ENCODE measurements around the gene SFT2D3. TPM values are rescaled to one million over a fixed set of nuclear protein-coding genes. Genes with fewer than 3 reads are reported as not detected.

SFT2D3 gene
- total and polyA plus RNA-seq, 2 experiments from 2014 or later = 1.6 to 10.7 TPM

DNA sequence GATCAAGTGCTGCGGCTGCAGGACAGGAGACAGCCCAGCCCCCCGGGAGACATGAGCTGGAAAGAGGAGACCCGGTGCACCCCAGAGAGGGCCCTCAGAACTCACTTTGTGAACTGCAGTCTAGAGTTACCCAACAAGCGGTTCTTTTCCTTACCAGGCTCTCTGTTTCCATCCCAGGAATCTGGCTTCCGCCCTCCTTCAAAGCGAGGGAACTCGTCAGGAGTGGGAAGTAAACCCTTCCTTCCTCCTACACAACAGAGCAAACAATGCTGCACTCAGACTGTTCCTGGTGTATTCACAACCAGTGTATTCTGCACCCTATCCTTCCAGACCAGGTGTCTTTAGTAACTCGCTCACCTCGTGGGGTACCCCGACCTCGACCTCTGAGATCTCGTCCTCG lies 8.0 kb downstream of the SFT2D3 start:
- WGBS (ENCODE audit: low lambda C conversion rate, missing lambda C conversion rate) = 95% methylated on average over 13 of the region's 13 CpGs
- Histone ChIP-seq H3K9me2 (replicated peaks; ENCODE audit: insufficient read depth) (no peaks in the 10 kb centered on the region), H3K4me3 (no peak overlapping the region), H3K27me3 (no peaks in the 10 kb centered on the region), H3K9me3 (ENCODE audit: low read depth) (no peaks in the 10 kb centered on the region), H2AFZ (no peak overlapping the region), H3K4me2 (no peak overlapping the region), H3K79me2 (peaks cover 5% of the 10 kb centered on the region), H3K4me1 (ENCODE audit: insufficient read depth) (no peaks in the 10 kb centered on the region), H3K27ac (no peak overlapping the region), H4K20me1 (ENCODE audit: insufficient read depth, poor library complexity, severe bottlenecking) (no peaks in the 10 kb centered on the region), H3K36me3 (replicated peaks; ENCODE audit: insufficient read depth, low read depth) (no peaks in the 10 kb centered on the region)
- TF ChIP-seq, protein P1, sequence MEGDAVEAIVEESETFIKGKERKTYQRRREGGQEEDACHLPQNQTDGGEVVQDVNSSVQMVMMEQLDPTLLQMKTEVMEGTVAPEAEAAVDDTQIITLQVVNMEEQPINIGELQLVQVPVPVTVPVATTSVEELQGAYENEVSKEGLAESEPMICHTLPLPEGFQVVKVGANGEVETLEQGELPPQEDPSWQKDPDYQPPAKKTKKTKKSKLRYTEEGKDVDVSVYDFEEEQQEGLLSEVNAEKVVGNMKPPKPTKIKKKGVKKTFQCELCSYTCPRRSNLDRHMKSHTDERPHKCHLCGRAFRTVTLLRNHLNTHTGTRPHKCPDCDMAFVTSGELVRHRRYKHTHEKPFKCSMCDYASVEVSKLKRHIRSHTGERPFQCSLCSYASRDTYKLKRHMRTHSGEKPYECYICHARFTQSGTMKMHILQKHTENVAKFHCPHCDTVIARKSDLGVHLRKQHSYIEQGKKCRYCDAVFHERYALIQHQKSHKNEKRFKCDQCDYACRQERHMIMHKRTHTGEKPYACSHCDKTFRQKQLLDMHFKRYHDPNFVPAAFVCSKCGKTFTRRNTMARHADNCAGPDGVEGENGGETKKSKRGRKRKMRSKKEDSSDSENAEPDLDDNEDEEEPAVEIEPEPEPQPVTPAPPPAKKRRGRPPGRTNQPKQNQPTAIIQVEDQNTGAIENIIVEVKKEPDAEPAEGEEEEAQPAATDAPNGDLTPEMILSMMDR (IDR thresholded peaks at IDR 0.05; ENCODE audit: poor library complexity) = no peak
- TF ChIP-seq EZH2phosphoT487 (IDR thresholded peaks at IDR 0.05; ENCODE audit: low read depth, severe bottlenecking, unreplicated experiment) = no peak
- TF ChIP-seq EZH2 (IDR thresholded peaks at IDR 0.05; ENCODE audit: borderline replicate concordance) = no peak
- no peak for DNase-seq (ENCODE audit: low spot score)

DNA sequence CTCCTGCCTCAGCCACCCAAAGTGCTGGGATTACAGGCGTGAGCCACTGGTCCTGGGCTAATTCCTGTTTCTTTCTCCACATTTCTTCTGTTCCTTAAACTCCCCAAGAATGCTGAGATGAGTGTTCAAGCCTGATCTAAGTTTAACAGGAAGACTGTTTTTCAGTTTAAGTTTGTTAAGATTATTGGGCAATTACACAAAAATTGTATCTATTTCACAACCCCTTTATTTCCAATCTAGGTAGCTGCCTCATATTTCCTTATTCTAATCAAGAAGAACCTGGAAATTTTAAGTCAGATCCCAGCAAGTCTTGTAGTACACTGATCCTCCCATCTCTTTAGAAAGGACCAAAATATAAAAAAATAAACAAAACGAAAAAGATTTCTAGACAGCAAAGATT lies 11.7 kb downstream of the SFT2D3 start:
- Histone ChIP-seq H4K20me1 (ENCODE audit: insufficient read depth, poor library complexity, severe bottlenecking) (no peaks in the 10 kb centered on the region), H3K4me1 (ENCODE audit: insufficient read depth) (no peaks in the 10 kb centered on the region), H3K4me3 (no peak overlapping the region), H3K79me2 (no peaks in the 10 kb centered on the region), H3K36me3 (replicated peaks; ENCODE audit: insufficient read depth, low read depth) (no peaks in the 10 kb centered on the region), H3K9me3 (ENCODE audit: low read depth) (no peaks in the 10 kb centered on the region), H3K9me2 (replicated peaks; ENCODE audit: insufficient read depth) (no peaks in the 10 kb centered on the region), H3K27ac (no peak overlapping the region), H3K27me3 (no peaks in the 10 kb centered on the region), H2AFZ (no peak overlapping the region), H3K4me2 (no peak overlapping the region)
- 88% methylated on average over 2 of the region's 2 CpGs for WGBS (ENCODE audit: low lambda C conversion rate, missing lambda C conversion rate)
- no peak for DNase-seq (ENCODE audit: low spot score)
- no peak for TF ChIP-seq EZH2phosphoT487 (IDR thresholded peaks at IDR 0.05; ENCODE audit: low read depth, severe bottlenecking, unreplicated experiment)
- TF ChIP-seq EZH2 (IDR thresholded peaks at IDR 0.05; ENCODE audit: borderline replicate concordance) = no peak
- TF ChIP-seq, protein P1 (IDR thresholded peaks at IDR 0.05; ENCODE audit: poor library complexity) = no peak

DNA sequence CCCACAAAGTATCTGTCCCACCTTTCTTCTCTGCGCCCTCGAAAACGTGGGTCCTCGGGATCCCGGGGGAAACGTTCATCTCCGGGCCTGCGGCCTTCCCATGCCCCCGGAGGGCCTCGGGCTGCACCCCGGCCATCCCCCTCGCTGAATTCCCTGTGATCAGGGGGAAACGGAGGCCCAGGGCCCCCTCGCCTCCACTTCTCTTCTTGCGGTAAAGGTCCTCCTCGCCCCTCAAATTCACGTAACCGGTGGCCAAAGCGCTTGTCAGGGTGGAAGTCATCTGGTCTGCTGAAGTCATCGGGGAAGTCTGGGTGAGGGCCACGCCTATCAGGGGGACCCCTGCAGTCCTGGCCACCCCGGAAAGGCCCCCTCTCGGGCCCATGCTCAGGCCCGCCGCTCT lies 12.3 kb downstream of the SFT2D3 start:
- no peaks in the 10 kb centered on the region for H3K79me2 ChIP-seq
- no peaks in the 10 kb centered on the region for H3K9me3 ChIP-seq (ENCODE audit: low read depth)
- TF ChIP-seq, protein P1 (IDR thresholded peaks at IDR 0.05; ENCODE audit: poor library complexity) = no peak
- TF ChIP-seq EZH2phosphoT487 (IDR thresholded peaks at IDR 0.05; ENCODE audit: low read depth, severe bottlenecking, unreplicated experiment) (no peak), EZH2 (IDR thresholded peaks at IDR 0.05; ENCODE audit: borderline replicate concordance) (no peak)
- H3K36me3 ChIP-seq (replicated peaks; ENCODE audit: insufficient read depth, low read depth) = no peaks in the 10 kb centered on the region
- no peak overlapping the region for H2AFZ ChIP-seq
- WGBS (ENCODE audit: low lambda C conversion rate, missing lambda C conversion rate) = 98% methylated on average over 24 of the region's 25 CpGs
- no peak for DNase-seq (ENCODE audit: low spot score)
- no peak overlapping the region for H3K4me2 ChIP-seq
- no peak overlapping the region for H3K27ac ChIP-seq
- no peaks in the 10 kb centered on the region for H4K20me1 ChIP-seq (ENCODE audit: insufficient read depth, poor library complexity, severe bottlenecking)
- H3K4me3 ChIP-seq = no peak overlapping the region
- no peaks in the 10 kb centered on the region for H3K9me2 ChIP-seq (replicated peaks; ENCODE audit: insufficient read depth)
- H3K27me3 ChIP-seq = no peaks in the 10 kb centered on the region
- H3K4me1 ChIP-seq (ENCODE audit: insufficient read depth) = no peaks in the 10 kb centered on the region
